Amniotic epithelial cell (primary cell): ENCODE results near the gene PXDC1.

Experiments
- DNase-seq: peaks from one replicate; pipeline ENCODE4 v3.0.0-alpha.2; 2010; ENCODE audit warnings: low read depth

The PXDC1 gene

GRCh38 chr6:3746696-3747095 lies 4.8 kb downstream of the PXDC1 start:
- DNase-seq: no peak

GRCh38 chr6:3746119-3746691 lies 5.3 kb downstream of the PXDC1 start:
- no peak for DNase-seq

GRCh38 chr6:3745566-3746118 lies 5.9 kb downstream of the PXDC1 start:
- no peak for DNase-seq

GRCh38 chr6:3744901-3745470 lies 6.5 kb downstream of the PXDC1 start:
- DNase-seq: no peak

- DNase-seq: no peak
Observed at GRCh38 chr6:3744211-3744900, 7.2 kb downstream of the PXDC1 start.

- no peak for DNase-seq
Observed at GRCh38 chr6:3743541-3743940, 8.0 kb downstream of the PXDC1 start.

GRCh38 chr6:3742426-3743344 lies 8.8 kb downstream of the PXDC1 start:
- DNase-seq: peak; percentile 59

- DNase-seq: no peak
Observed at GRCh38 chr6:3742076-3742425, 9.5 kb downstream of the PXDC1 start.

- DNase-seq: no peak
Observed at GRCh38 chr6:3741477-3741871, 10.0 kb downstream of the PXDC1 start.

GRCh38 chr6:3740551-3741476 lies 10.7 kb downstream of the PXDC1 start:
- DNase-seq: no peak

- DNase-seq: no peak
Observed at GRCh38 chr6:3739311-3739897, 12.1 kb downstream of the PXDC1 start.

- DNase-seq: no peak
Observed at GRCh38 chr6:3738381-3739131, 13.0 kb downstream of the PXDC1 start.

GRCh38 chr6:3737831-3738210 lies 13.7 kb downstream of the PXDC1 start:
- DNase-seq: no peak

GRCh38 chr6:3737149-3737830 lies 14.2 kb downstream of the PXDC1 start:
- DNase-seq: no peak

- no peak for DNase-seq
Observed at GRCh38 chr6:3735029-3735605, 16.4 kb downstream of the PXDC1 start.

GRCh38 chr6:3734023-3734422 lies 17.5 kb downstream of the PXDC1 start:
- no peak for DNase-seq

GRCh38 chr6:3733321-3733925 lies 18.1 kb downstream of the PXDC1 start:
- DNase-seq: no peak

- DNase-seq: peak; percentile 94
Observed at GRCh38 chr6:3732345-3733141, 19.0 kb downstream of the PXDC1 start.
